ENCODE measurements around the gene RENBP. TPM values are rescaled to one million over a fixed set of nuclear protein-coding genes. Genes with fewer than 3 reads are reported as not detected.

Gene RENBP
- total RNA-seq, 1 donor from 2014 or later: 4.2 TPM

- intact Hi-C loops (cut with DNase I): no loop called here
- DNase-seq (ENCODE audit: extremely low spot score in 2 of 2): no peak
- Histone ChIP-seq H3K4me3 (peak overlapping the region; percentile 64), H3K36me3 (no peaks in the 10 kb centered on the region), H3K27me3 (no peaks in the 10 kb centered on the region), H3K9me3 (no peaks in the 10 kb centered on the region), H3K4me1 (peaks cover 17% of the 10 kb centered on the region), H3K27ac (peak overlapping the region; percentile 17)
- TF ChIP-seq POLR2A (IDR thresholded peaks at IDR 0.05): no peak
- TF ChIP-seq, protein P1, sequence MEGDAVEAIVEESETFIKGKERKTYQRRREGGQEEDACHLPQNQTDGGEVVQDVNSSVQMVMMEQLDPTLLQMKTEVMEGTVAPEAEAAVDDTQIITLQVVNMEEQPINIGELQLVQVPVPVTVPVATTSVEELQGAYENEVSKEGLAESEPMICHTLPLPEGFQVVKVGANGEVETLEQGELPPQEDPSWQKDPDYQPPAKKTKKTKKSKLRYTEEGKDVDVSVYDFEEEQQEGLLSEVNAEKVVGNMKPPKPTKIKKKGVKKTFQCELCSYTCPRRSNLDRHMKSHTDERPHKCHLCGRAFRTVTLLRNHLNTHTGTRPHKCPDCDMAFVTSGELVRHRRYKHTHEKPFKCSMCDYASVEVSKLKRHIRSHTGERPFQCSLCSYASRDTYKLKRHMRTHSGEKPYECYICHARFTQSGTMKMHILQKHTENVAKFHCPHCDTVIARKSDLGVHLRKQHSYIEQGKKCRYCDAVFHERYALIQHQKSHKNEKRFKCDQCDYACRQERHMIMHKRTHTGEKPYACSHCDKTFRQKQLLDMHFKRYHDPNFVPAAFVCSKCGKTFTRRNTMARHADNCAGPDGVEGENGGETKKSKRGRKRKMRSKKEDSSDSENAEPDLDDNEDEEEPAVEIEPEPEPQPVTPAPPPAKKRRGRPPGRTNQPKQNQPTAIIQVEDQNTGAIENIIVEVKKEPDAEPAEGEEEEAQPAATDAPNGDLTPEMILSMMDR (IDR thresholded peaks at IDR 0.05): no peak
- TF ChIP-seq POLR2AphosphoS5 (IDR thresholded peaks at IDR 0.05; ENCODE audit: insufficient read depth in 1 of 2, low read depth in 1 of 2): no peak
Measured at GRCh38 chrX:153934148-153934761, 10.2 kb downstream of the RENBP start.

GRCh38 chrX:153933748-153934147 is 10.7 kb downstream of the RENBP start:
- Histone ChIP-seq H3K9me3 (no peaks in the 10 kb centered on the region), H3K36me3 (no peaks in the 10 kb centered on the region), H3K4me1 (peaks cover 22% of the 10 kb centered on the region), H3K4me3 (peak overlapping the region; percentile 64), H3K27ac (no peak overlapping the region), H3K27me3 (no peaks in the 10 kb centered on the region)
- DNase-seq (ENCODE audit: extremely low spot score in 2 of 2): no peak
- TF ChIP-seq POLR2AphosphoS5 (IDR thresholded peaks at IDR 0.05; ENCODE audit: insufficient read depth in 1 of 2, low read depth in 1 of 2) (no peak), POLR2A (IDR thresholded peaks at IDR 0.05) (no peak)
- TF ChIP-seq, protein P1 (IDR thresholded peaks at IDR 0.05): no peak
- intact Hi-C loops (cut with DNase I): no loop called here

DNA sequence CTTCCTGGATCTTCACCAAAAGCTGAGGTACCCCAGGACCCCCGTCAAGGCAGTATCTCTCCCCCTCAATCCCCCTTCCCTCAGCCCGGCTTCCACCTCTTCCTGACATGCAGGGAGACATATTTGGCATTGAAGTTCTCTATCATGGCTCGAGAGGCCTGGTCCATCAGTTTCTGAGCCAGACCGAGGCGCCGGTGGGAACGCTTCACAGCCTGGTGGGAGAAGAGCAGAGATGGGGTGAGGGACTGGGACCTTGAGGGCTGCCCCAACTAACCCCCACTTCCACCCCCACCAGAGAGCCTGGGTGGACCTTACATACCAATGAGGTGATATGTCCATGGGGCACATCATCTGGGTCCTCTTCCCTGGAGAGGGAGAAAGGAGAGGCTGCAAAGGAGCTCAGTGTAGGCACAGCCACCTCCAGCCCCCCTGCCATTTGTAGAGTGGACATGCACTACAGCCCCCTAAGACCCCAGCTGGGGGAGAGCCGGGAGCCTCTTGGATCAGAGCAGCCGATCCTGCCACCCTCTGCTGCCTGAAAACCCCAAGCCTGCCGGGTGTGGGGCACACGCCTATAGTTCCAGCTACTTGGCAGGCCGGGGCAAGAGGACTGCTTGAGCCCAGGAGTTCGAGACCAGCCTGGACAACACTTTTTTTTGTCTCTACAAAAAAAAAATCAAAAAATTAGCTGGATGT is 12.1 kb downstream of the RENBP start:
- Histone ChIP-seq H3K4me1 (peaks cover 30% of the 10 kb centered on the region), H3K27ac (no peak overlapping the region), H3K4me3 (no peak overlapping the region), H3K36me3 (no peaks in the 10 kb centered on the region), H3K27me3 (no peaks in the 10 kb centered on the region), H3K9me3 (no peaks in the 10 kb centered on the region)
- TF ChIP-seq POLR2AphosphoS5 (IDR thresholded peaks at IDR 0.05; ENCODE audit: insufficient read depth in 1 of 2, low read depth in 1 of 2) (no peak), POLR2A (IDR thresholded peaks at IDR 0.05) (no peak)
- TF ChIP-seq, protein P1 (IDR thresholded peaks at IDR 0.05): no peak
- no peak for DNase-seq (ENCODE audit: extremely low spot score in 2 of 2)
- intact Hi-C loops (cut with DNase I): no loop called here

DNA sequence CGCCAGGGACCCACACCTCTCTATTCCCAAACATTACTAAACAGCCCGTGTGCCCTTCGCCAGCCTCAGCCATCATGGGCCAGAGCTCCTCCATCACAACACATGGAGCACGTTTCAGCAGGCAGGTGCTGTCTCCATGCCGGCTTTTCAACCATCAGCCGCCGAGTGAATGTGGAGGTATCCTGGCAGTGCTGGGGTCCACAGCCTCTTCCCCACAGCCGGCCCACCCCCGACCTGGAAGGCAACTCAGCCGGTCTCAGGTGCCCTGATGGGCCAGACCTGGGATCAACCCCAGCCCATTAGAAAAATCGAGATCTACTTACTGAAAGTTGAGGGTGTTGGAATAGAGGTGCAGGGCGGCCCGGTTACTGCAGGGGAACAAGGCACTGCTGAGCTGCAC is 12.7 kb downstream of the RENBP start:
- no peak for DNase-seq (ENCODE audit: extremely low spot score in 2 of 2)
- H3K4me1 ChIP-seq: peaks cover 36% of the 10 kb centered on the region
- H3K27ac ChIP-seq: no peak overlapping the region
- H3K9me3 ChIP-seq: no peaks in the 10 kb centered on the region
- TF ChIP-seq, protein P1 (IDR thresholded peaks at IDR 0.05): no peak
- no peak for TF ChIP-seq POLR2AphosphoS5 (IDR thresholded peaks at IDR 0.05; ENCODE audit: insufficient read depth in 1 of 2, low read depth in 1 of 2)
- intact Hi-C loops (cut with DNase I): no loop called here
- H3K36me3 ChIP-seq: no peaks in the 10 kb centered on the region
- H3K4me3 ChIP-seq: no peak overlapping the region
- H3K27me3 ChIP-seq: no peaks in the 10 kb centered on the region

- intact Hi-C loops (cut with DNase I): no loop called here
- DNase-seq (ENCODE audit: extremely low spot score in 2 of 2): no peak
- Histone ChIP-seq H3K4me1 (peaks cover 41% of the 10 kb centered on the region), H3K9me3 (no peaks in the 10 kb centered on the region), H3K4me3 (no peak overlapping the region), H3K27ac (no peak overlapping the region), H3K36me3 (no peaks in the 10 kb centered on the region), H3K27me3 (no peaks in the 10 kb centered on the region)
- TF ChIP-seq, protein P1 (IDR thresholded peaks at IDR 0.05): no peak
- no peak for TF ChIP-seq POLR2AphosphoS5 (IDR thresholded peaks at IDR 0.05; ENCODE audit: insufficient read depth in 1 of 2, low read depth in 1 of 2)
Measured at GRCh38 chrX:153931151-153931550, 13.3 kb downstream of the RENBP start.
